HTERT RPE-1 (cell line): ENCODE data around the gene CPNE1.

Source experiments
- in situ Hi-C: fragments of 300-500 bp; cut with MboI; formaldehyde crosslinking; loops from 4 replicates; pipeline ENCODE4 v1.14.3; 2020; ENCODE audit warnings: low sequenced_read_pairs

The CPNE1 gene

DNA sequence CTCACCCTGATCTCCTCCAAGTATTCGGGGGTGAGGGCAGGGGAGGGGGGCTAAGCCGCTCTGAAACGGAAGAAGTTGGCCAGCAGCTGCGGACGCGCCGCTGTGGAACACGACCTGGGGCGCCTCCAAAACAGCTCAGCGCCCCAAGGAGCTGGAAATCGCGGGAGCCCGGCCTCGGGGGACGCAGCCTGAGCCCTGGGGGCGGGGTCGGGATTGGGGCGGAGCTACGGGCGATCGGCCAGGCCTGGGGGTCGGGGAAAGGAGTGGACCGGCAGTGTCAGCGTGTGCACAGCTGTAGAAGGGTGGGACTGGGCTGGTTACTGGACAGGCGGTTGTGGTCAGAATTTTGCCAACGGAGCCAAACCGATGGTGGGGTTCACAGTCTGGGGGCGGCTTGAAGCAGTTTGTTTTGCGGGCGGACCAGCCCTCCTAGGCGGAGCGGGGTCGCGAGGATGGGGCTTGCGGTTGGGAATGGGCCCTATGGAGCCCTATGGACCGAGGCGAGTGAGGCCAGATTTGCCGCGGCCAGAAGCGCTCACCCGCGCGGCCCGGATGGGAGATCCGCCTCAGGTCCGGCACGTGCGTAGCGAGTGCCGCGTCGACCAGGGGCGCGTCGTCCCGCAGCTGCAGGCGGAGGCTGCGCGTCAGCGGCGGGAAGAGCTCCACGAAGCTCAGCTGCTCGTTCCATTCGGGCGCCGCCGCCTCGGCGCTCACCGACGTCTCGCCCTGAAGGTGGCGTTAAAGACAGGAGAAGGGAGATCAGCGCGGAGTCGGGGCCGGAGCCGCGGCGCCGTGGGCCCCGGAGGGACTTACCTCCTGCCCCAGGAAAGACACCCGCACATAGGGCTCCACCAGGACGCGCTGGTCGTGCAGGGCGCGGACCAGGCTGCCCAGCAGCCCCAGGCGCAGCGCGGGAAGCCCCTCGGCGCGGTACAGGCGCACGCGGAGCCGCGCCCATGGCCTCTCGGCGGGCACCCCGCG, 63.4 kb downstream of the CPNE1 start:
- in situ Hi-C loops = no loop called here

DNA sequence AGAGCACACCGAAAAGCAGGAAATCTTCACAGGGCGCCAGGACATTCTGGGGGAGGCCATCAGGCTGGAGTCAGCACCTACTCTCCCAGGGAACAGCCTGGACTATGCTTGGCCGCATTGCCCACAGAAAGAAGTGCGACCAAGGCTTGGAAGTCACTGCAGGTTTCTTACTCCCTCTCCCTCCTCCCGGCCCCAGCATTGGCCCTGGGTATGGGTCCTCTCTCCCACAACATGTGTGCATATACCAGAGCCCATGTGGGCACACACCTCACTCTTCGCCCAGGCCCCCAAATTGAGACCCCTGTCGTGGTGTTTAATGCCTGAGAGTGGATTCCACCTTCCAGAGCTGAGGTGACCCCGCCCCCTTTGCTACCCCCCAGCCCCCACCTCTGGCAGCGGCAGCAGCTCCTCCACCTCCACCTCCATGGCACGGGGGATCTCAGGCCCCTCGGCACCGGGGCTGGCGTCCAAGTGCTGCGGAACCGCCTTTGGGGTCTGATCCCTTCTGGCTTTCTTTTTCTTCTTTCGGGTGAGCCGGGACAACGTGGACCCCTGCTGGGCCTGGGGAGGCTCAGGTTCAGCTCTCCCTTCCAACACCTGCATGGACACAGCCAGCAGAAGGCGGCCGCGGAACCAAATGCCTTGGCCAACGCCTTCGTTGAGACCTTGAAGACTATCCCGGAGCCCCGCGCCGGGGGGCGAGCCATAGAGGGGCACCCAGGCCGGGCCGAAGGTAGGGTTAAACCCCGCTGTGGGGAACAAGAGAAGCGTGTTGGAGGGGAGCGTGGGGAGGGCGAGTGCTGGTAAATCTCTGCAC, 64.3 kb downstream of the CPNE1 start:
- in situ Hi-C loops = no loop called here

DNA sequence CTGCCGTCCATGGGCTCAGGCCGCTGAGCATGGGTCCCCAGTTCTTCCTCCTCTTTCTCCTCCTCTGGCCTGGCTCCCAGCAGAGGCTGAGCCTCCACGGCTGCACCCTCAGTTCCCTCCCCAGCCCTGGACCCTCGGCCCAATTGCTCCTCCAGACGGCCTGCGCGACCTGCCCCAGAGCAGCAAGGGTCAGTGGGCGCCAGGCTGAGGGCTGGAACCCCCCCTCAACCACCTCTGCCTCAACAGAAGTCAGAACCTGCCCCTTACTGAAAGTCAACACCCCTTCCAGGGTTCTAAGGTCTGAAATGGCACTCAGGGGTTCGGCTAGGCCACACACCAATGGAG, 65.0 kb downstream of the CPNE1 start:
- in situ Hi-C loops = no loop called here

DNA sequence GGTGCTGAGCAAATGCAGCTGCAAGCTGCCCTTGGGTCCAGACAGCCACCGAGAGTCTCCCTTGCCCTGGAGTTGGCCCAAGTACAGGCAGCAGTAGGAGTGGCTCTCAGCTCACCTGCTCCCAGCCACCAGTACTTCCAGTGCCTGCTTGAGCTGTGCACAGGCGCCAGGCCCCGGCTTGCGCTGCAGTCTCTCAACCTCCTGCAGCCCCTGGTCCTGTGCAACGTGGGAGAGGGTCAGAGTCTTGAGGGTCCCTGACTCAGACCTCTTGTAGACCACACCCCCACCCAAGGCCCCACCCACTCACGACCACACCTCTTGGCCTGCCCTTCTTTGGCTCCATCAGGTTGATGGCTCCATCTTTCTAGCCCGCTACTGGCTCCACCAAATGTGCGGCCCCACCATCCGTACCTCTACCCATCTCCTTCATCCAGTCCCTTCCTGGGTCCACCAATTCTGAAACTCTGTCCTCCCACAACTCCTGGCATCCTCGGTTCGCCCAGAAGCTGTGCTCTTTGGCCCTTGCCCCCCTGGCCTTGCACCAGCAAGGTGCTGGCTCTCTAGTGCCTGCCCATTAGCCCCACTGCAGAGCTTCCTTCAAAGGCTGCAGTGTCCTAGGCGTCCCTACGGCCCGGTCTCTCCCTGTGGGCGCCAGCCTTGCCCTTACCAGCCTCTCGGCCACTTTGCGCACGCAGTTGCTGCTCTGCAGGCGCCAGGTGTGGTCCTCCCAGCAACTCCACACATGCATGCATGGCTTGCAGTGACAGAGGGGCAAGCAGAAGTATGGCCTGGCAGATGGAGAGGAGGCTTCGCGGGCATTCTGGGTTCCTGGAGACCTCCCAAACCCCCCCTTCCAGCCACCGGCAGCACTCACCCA, 65.6 kb downstream of the CPNE1 start:
- in situ Hi-C loops = no loop called here

DNA sequence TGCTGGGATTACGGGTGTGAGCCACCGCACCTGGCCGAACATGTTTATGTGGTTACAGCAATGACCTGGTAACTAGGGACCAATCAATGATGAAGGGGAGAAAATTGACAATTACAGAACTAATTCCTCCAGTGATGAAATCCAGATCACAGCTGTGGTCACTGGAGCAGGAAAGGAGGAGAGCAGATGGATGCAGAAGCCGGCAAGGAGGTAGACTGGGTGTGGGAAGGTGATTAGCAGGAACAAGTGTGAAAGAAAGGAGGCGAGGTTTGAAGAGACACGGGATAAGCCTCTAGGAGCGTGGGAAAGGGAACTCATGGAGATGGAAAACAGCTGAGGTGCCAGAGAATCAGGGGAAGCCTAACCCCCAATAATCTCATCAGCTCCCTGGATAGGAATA, 66.2 kb downstream of the CPNE1 start:
- in situ Hi-C loops = no loop called here

GRCh38 chr20:35597186-35597585, 67.5 kb downstream of the CPNE1 start:
- in situ Hi-C loops = no loop called here

GRCh38 chr20:35595901-35596300, 68.8 kb downstream of the CPNE1 start:
- in situ Hi-C loops = no loop called here

- in situ Hi-C loops = no loop called here
These were observed 69.2 kb downstream of the CPNE1 start for GRCh38 chr20:35595456-35595855.

DNA sequence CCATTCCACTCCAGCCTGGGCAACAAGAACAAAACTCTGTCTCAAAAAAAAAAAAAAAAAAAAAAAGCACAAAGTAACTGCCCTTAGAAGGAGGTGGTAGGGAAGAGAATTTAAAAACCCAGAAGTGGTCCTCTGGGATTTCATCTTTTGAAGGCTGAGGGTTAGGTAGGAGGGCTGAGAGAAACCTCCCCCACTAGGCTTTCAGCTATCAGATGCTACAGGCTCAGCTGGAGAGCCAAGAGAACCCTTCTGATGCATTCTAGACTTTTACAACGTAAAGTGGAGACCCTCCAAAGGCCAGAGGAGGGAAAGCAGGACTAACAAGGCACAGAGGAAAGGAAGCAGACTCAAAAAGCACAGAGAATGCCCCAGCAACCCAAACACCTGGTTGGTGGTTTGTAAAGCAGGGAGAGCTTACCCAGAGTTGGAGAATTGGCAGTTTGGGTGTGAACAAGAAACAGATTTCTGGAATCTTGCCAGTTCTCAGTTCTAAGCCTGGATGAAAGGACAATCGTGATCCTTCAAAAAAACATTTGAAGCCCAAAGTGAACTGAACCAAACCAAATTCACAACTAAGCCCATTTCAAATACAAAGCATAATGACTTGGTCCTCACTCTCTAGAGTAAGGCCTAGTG, 72.2 kb downstream of the CPNE1 start:
- in situ Hi-C loops = no loop called here

GRCh38 chr20:35588397-35588796, 76.3 kb downstream of the CPNE1 start:
- in situ Hi-C loops = no loop called here

GRCh38 chr20:35587436-35587835, 77.3 kb downstream of the CPNE1 start:
- in situ Hi-C loops = no loop called here

- in situ Hi-C loops = no loop called here
These were observed 77.8 kb downstream of the CPNE1 start for GRCh38 chr20:35586751-35587425.

GRCh38 chr20:35583636-35584560, 80.8 kb downstream of the CPNE1 start:
- in situ Hi-C loops = no loop called here

DNA sequence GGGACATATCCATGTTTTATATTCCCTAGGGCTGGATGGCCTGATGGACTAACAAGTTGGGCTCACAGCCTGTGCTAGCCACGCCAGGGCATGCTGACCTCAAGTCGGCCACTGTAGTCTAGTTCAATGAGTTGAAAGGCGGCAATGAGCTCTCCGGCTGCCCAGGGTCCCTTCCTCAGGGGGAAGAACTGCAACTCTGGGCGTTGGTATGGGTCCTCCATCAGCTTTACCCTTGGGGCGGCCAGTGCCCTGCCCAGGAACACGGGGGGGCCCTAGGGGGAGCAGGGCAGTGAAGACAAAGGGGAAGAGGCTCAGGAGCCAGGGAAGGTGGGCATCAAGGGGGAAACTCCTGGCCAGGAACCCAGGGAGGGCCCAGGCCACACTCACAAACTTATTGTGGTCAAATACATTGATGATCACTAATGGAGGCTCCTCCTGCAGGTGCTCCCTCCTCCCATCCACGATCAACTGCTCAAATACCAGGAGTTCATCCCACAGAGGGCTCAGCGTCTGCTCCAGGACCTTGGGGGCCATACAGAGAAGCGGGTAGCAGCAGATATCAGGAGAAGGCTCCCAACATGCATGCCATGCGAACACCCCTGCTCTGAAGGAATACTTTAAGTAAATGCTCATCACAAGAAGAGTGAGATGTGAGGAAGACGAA, 81.8 kb downstream of the CPNE1 start:
- in situ Hi-C loops = no loop called here

GRCh38 chr20:35582131-35582530, 82.6 kb downstream of the CPNE1 start:
- in situ Hi-C loops = no loop called here

DNA sequence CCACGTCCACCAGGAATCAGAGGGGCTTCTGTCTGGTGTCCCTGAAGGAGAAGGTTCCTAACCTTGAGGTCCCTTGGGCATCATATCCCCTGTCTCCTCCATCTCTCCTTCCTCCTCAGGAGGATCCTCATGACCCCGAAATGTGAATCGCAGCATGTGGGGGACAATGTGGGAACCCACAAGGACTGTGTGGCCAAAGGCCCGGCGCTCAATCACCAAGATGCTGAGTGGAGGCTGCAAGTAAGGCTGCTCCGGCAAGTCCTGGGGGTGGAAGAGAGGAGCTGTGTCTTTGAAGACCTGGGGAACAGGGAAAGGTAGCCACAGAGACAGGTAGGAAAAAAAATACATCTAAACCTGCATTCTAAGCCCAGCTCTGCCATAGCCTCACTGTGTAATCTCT, 85.5 kb downstream of the CPNE1 start:
- in situ Hi-C loops = no loop called here

- in situ Hi-C loops = no loop called here
These were observed 86.2 kb downstream of the CPNE1 start for GRCh38 chr20:35578469-35578868.

DNA sequence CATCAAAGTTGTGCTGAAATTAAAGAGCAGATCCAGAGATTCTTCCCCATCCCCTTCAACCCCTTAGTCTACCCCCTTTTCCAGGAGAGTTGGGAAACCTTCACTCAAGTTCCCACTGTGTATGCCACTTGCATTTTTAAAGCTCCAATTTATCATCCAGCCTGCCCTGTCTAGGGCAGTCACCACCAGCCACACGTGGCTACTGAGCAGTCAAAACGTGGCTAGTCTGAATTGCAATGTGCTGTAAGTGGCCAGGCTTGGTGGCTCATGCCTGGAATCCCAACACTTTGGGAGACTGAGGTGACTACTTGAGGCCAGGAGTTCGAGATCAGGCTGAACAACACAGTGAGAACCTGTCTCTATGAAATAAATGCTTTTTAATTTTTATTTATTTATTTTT, 87.9 kb downstream of the CPNE1 start:
- in situ Hi-C loops = no loop called here
